Measurements from ENCODE around the gene ERMP1. TPM values are rescaled to one million over a fixed set of nuclear protein-coding genes. Genes with fewer than 3 reads are reported as not detected.

The ERMP1 gene
- total RNA-seq, 1 experiment from 2014 or later, result 17.8 TPM

DNA sequence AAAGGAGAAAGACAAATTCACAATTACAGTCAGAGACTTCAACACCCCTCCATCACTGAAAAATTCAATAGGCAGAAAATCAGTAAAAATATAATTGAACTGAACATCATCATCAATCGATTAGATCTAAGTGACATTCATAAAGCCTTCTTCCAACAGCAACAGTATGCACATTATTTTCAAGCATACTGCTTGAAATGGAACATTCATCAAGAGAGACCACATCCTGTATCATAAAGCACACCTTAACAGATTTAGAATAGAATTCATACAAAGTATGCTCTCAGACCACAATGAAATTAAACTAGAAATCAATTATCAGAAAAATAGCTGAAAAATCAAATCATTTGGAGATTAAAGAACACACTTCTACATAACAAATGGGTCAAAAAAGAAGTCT is 39.1 kb downstream of the ERMP1 start:
- no peak overlapping the region for H3K4me2 ChIP-seq (ENCODE audit: low read length)
- no peak overlapping the region for H3K27ac ChIP-seq (ENCODE audit: low read length)
- TF ChIP-seq, protein P1, sequence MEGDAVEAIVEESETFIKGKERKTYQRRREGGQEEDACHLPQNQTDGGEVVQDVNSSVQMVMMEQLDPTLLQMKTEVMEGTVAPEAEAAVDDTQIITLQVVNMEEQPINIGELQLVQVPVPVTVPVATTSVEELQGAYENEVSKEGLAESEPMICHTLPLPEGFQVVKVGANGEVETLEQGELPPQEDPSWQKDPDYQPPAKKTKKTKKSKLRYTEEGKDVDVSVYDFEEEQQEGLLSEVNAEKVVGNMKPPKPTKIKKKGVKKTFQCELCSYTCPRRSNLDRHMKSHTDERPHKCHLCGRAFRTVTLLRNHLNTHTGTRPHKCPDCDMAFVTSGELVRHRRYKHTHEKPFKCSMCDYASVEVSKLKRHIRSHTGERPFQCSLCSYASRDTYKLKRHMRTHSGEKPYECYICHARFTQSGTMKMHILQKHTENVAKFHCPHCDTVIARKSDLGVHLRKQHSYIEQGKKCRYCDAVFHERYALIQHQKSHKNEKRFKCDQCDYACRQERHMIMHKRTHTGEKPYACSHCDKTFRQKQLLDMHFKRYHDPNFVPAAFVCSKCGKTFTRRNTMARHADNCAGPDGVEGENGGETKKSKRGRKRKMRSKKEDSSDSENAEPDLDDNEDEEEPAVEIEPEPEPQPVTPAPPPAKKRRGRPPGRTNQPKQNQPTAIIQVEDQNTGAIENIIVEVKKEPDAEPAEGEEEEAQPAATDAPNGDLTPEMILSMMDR (conservative IDR thresholded peaks at IDR 0.05; ENCODE audit: low read depth, low read length), result no peak
- TF ChIP-seq EZH2phosphoT487 (IDR thresholded peaks at IDR 0.05; ENCODE audit: borderline replicate concordance, low read length) (no peak), EZH2 (IDR thresholded peaks at IDR 0.05; ENCODE audit: low read length, unreplicated experiment) (no peak)
- no peak overlapping the region for H3K4me3 ChIP-seq (ENCODE audit: low read length)
- no peaks in the 10 kb centered on the region for H3K79me2 ChIP-seq (ENCODE audit: low read length)
- no peaks in the 10 kb centered on the region for H3K4me1 ChIP-seq (ENCODE audit: insufficient read depth, low read length)
- ChIA-PET CTCF (no interaction called here), POLR2A (ENCODE audit: unreplicated experiment) (no interaction called here)
- ATAC-seq (no peak), DNase-seq (no peak)
- H3F3A ChIP-seq (ENCODE audit: low read length, unreplicated experiment), result no peaks in the 10 kb centered on the region
- no peaks in the 10 kb centered on the region for H3K9me2 ChIP-seq (replicated peaks; ENCODE audit: low read length)
- no TSS peak for BruUV-seq (replicated peaks)
- no peak overlapping the region for H2AFZ ChIP-seq (ENCODE audit: low read length)
- intact Hi-C loops (cut with micrococcal nuclease), result no loop called here
- H3K27me3 ChIP-seq (ENCODE audit: low read length), result no peaks in the 10 kb centered on the region
- H3K36me3 ChIP-seq (ENCODE audit: low read depth, low read length), result no peaks in the 10 kb centered on the region
- no peak overlapping the region for H3K9ac ChIP-seq (ENCODE audit: low read length)
- H3K9me3 ChIP-seq (ENCODE audit: low read length), result no peaks in the 10 kb centered on the region
- no peaks in the 10 kb centered on the region for H4K20me1 ChIP-seq (ENCODE audit: low read length)

DNA sequence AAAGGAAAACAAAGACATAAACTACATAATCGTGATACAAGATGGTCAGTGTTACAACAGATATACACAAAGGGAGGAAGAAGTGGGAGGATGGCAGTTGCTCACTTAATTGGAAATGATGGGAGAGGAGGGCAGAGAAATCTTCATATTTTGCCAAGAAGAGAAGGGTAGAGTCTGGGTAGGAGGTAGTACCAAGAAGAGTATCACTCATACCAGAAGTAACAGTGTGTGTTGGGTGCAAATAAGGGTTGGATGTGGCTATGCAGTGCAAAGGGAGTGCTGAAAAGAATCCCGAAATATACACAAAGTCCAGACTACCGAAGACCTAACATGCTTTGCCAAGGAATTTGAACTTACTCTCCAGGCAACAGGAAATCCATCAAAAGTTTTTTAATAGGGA is 41.0 kb downstream of the ERMP1 start:
- intact Hi-C loops (cut with micrococcal nuclease), result no loop called here
- Histone ChIP-seq H2AFZ (ENCODE audit: low read length) (no peak overlapping the region), H3K36me3 (ENCODE audit: low read depth, low read length) (peaks cover 5% of the 10 kb centered on the region; the same call in 1 of the 2 replicates), H3K27me3 (ENCODE audit: low read length) (no peaks in the 10 kb centered on the region), H3F3A (ENCODE audit: low read length, unreplicated experiment) (no peaks in the 10 kb centered on the region), H3K4me1 (ENCODE audit: insufficient read depth, low read length) (no peaks in the 10 kb centered on the region), H3K9me2 (replicated peaks; ENCODE audit: low read length) (no peaks in the 10 kb centered on the region), H3K4me3 (ENCODE audit: low read length) (no peak overlapping the region), H3K4me2 (ENCODE audit: low read length) (no peak overlapping the region), H3K27ac (ENCODE audit: low read length) (no peak overlapping the region), H3K9me3 (ENCODE audit: low read length) (no peaks in the 10 kb centered on the region), H3K9ac (ENCODE audit: low read length) (no peak overlapping the region), H3K79me2 (ENCODE audit: low read length) (no peaks in the 10 kb centered on the region), H4K20me1 (ENCODE audit: low read length) (no peaks in the 10 kb centered on the region)
- CTCF ChIA-PET, result no interaction called here
- ATAC-seq (no peak), DNase-seq (no peak)
- no TSS peak for BruUV-seq (replicated peaks)
- TF ChIP-seq, protein P1 (conservative IDR thresholded peaks at IDR 0.05; ENCODE audit: low read depth, low read length), result no peak
- no peak for TF ChIP-seq EZH2phosphoT487 (IDR thresholded peaks at IDR 0.05; ENCODE audit: borderline replicate concordance, low read length)
- TF ChIP-seq EZH2 (IDR thresholded peaks at IDR 0.05; ENCODE audit: low read length, unreplicated experiment), result no peak
- POLR2A ChIA-PET (ENCODE audit: unreplicated experiment), result no interaction called here

DNA sequence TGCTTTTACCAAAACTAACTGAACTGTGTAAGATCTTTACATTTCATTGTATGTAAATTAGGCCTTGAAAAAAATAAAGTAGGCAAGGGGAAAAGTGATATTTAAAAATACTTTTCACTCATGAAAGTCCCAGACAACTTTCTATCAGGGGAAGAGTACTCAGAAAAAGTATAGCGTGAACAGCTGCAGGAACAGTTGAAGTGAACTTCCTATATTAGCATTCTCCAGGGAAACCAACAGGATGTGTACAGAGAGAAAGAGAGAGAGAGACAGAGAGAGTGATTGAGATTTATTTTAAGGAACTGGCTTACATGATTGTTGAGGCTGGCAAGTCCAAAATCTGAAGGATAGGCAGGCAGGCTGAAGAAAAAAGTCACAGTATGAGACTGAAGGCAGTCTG is 42.0 kb downstream of the ERMP1 start:
- intact Hi-C loops (cut with micrococcal nuclease), result no loop called here
- H3K79me2 ChIP-seq (ENCODE audit: low read length), result no peaks in the 10 kb centered on the region
- no peak overlapping the region for H2AFZ ChIP-seq (ENCODE audit: low read length)
- no peak overlapping the region for H3K9ac ChIP-seq (ENCODE audit: low read length)
- no peaks in the 10 kb centered on the region for H3K9me2 ChIP-seq (replicated peaks; ENCODE audit: low read length)
- H3K4me2 ChIP-seq (ENCODE audit: low read length), result no peak overlapping the region
- BruUV-seq (replicated peaks), result no TSS peak
- no peak for ATAC-seq
- H3K4me3 ChIP-seq (ENCODE audit: low read length), result no peak overlapping the region
- ChIA-PET POLR2A (ENCODE audit: unreplicated experiment) (no interaction called here), CTCF (no interaction called here)
- no peaks in the 10 kb centered on the region for H4K20me1 ChIP-seq (ENCODE audit: low read length)
- H3F3A ChIP-seq (ENCODE audit: low read length, unreplicated experiment), result no peaks in the 10 kb centered on the region
- H3K27ac ChIP-seq (ENCODE audit: low read length), result no peak overlapping the region
- H3K9me3 ChIP-seq (ENCODE audit: low read length), result no peaks in the 10 kb centered on the region
- TF ChIP-seq EZH2phosphoT487 (IDR thresholded peaks at IDR 0.05; ENCODE audit: borderline replicate concordance, low read length), result no peak
- TF ChIP-seq, protein P1 (conservative IDR thresholded peaks at IDR 0.05; ENCODE audit: low read depth, low read length), result no peak
- TF ChIP-seq EZH2 (IDR thresholded peaks at IDR 0.05; ENCODE audit: low read length, unreplicated experiment), result no peak
- H3K4me1 ChIP-seq (ENCODE audit: insufficient read depth, low read length), result no peaks in the 10 kb centered on the region
- DNase-seq, result no peak
- peaks cover 10% of the 10 kb centered on the region; the same call in 1 of the 2 replicates for H3K36me3 ChIP-seq (ENCODE audit: low read depth, low read length)
- no peaks in the 10 kb centered on the region for H3K27me3 ChIP-seq (ENCODE audit: low read length)

Data from PC-3 (cell line).